GM19395 (cell line): ENCODE data around the gene YAE1.
"Not testable (repeated sequence)": the region's sequence is repeated elsewhere in the genome, so short reads cannot be mapped to it uniquely, and the experiment has no call there.

Source experiments
- ATAC-seq: cut with Tn5 transposase; IDR thresholded peaks from one replicate; pipeline ENCODE4 v1.9.1; 2021; ENCODE audit warnings: mild to moderate bottlenecking, moderate library complexity; ENCODE audit not compliant: unreplicated experiment

Gene YAE1

GRCh38 chr7:39566023-39566921 is at the start of gene YAE1:
Gene YAE1 (plus strand): TSS chr7:39566404. CDS start chr7:39566419, 15 bp downstream.
- peak; percentile 98 for ATAC-seq

DNA sequence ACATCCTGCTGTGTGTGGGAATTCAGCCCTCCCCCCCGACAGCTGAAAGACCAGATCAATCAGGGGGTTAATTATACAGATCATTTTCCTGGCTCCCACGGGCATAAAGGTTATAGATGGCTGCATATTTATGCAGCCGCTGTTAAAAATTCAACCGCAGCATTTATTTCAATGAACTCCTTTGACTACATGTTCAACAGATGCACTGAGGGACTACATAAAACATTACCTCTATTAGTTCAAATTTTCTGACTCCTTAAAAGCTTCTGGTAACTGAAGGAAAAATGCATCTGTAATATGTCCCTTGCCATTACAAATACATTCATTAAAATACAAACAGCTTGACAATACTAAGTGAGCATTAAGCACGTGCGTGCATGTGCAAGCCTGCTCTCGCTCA is 49.7 kb upstream of the YAE1 start:
- no peak for ATAC-seq

DNA sequence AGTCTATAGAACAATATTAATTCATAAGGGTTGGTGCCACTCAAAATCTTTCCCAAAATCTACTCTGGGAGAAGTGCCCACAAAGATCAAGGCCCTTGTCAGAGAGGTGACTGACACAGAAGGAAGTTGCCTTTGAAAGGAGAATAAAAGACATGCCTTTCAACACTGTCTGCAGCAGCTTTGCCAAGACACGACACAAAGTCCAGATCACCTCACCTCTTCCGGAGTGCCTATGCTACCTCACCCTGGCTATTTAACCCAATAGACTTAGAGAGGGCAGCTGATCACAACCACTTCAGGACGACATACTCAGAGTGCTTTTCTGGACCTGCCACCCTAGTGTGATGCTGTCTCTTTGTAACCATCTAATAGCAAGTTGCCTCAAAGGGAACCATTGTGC is 49.0 kb upstream of the YAE1 start:
- no peak for ATAC-seq

GRCh38 chr7:39525926-39526325 is 40.3 kb upstream of the YAE1 start:
- no peak for ATAC-seq

- no peak for ATAC-seq
Observed at GRCh38 chr7:39526666-39527065, 39.5 kb upstream of the YAE1 start.

- ATAC-seq, result no peak
Observed at GRCh38 chr7:39527296-39527695, 38.9 kb upstream of the YAE1 start.

DNA sequence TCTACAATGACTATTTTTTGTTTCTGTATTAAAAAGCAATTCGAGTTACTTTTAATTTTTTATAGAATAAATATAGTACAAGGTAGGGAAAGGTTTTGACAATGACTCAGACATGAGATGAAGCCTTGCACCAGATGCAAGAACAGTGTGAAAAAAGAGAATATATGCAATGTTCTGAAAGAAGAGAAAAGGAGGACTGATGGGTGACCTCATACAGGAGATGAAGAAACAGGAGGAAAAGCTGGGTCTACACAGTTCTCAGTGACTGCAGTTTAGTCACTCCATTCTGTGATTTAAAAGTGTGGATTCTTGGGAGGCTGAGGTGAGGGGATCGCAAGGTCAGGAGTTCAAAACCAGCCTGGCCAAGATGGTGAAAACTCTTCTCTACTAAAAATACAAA is 38.3 kb upstream of the YAE1 start:
- ATAC-seq, result no peak

GRCh38 chr7:39528849-39529248 is 37.4 kb upstream of the YAE1 start:
- ATAC-seq, result no peak

- ATAC-seq, result no peak
Observed at GRCh38 chr7:39529582-39529981, 36.6 kb upstream of the YAE1 start.

- no peak for ATAC-seq
Observed at GRCh38 chr7:39530971-39531370, 35.2 kb upstream of the YAE1 start.

GRCh38 chr7:39531818-39532217 is 34.4 kb upstream of the YAE1 start:
- no peak for ATAC-seq

DNA sequence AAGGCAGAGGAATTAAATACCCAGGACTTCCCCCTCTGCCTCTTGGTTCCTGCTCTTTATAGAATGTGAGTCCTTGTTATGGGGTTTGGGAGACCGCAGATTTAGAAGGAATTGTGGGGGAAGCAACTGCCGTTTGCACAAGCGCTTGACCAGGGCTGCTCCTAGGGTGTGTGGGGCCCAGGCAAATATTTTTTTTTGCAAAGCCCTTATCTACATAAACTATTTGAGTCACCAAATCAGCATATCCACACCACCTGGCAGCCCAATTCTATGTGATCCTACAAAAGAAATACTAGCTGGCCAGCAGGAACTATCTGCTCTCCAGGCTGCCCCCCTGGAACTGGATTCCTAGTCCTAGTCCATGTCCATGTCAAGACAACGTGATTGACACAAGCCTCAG is 33.4 kb upstream of the YAE1 start:
- no peak for ATAC-seq

- no peak for ATAC-seq
Observed at GRCh38 chr7:39534599-39534998, 31.6 kb upstream of the YAE1 start.

GRCh38 chr7:39535064-39535463 is 31.1 kb upstream of the YAE1 start:
- ATAC-seq, result no peak

DNA sequence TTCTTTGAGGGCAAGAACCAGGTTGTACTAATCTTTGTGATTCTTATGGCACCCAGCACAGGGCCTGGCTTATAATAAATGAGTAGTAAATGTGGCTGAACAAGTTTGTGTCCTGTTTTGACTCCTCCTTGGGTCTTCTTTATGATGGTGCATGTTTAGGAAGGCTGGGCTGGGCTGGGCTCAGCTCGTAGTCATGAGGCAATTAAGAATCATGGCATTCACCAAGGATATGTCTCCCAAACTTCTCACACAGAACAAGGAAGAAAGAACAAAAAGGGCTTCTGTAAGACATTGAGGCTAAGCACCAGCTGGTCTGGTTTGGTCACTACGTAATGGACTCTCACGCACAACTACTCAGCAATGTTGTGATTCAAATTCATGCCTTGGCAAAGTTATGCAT is 30.5 kb upstream of the YAE1 start:
- no peak for ATAC-seq

GRCh38 chr7:39536951-39537350 is 29.3 kb upstream of the YAE1 start:
- no peak for ATAC-seq

DNA sequence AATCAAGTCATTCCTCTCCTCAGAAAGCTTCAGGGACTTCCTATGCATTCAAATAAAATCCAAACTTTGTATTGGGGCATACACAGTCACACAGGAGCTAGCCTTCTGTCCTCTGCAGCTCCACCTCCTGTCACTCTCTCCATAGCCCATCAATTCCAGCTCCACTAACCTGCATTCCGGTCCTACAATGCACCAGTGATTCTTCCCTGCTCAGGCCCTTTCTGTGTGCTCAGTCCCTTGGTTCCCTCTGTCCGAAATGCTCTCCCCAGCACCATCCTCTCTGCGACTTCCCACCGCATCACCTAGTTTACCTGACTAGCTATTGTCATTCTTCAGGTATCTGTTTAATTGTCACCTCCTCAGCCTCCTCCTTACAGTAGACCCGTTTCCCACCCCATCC is 26.4 kb upstream of the YAE1 start:
- no peak for ATAC-seq

GRCh38 chr7:39540320-39540719 is 25.9 kb upstream of the YAE1 start:
- ATAC-seq, result no peak

DNA sequence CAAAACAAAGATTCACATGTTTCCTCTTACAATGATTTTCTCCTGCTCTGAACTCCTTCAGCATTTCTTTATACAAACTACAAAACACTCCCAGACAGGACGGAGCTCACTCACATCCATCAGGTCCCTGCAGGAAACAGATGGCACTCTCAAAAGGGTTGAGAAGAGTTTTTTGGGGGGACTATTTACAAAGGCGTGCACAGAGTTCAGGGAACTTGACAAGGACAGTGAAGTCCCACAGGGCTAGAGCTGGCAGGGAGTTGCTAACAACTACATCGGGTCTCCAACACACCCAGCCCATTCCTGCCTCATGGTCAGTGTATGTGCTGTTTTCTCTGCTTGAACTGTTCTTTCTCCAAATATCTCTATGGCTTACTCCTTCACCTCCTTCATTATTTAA is 24.7 kb upstream of the YAE1 start:
- no peak for ATAC-seq

- not testable (repeated sequence) for ATAC-seq
Observed at GRCh38 chr7:39544774-39545173, 21.4 kb upstream of the YAE1 start.

DNA sequence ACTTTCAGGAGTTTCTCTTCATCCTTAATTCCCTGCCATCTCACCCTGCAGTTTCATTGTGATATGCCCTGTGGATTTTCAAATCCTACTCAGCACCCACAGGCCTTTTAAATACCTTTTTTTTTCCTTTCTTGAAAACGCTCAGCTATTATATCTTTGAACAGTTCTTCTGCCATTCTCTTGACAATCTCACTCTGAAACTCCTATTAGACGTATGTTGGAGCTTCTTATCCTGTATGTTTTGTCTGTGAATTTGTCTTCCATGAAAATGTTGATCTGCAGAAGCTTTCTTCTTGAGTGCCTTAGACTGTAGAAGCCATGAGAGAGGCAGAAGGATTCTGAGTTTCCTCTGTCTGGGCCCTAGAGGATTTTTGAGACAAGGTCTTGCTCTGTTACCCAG is 18.9 kb upstream of the YAE1 start:
- ATAC-seq, result no peak

DNA sequence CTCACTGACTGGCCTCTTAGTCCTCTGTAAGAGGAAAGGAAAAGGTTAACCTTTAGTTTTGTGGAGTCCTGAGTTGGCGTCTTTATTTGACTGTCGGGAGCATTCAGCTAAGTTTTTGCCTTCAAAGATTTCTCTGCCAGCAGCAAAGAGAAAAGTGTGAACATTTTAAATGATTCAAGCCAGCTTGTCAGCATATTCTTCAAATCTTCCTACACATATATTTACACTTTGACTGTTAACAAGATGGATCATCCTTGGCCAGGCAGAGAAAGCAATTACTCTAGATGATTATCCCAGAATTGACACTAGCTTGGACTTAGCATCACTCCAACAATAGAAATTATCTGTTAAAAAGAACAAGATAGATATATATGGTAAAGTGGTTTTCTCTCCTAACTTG is 15.8 kb upstream of the YAE1 start:
- ATAC-seq, result no peak

- no peak for ATAC-seq
Observed at GRCh38 chr7:39553436-39553835, 12.8 kb upstream of the YAE1 start.
